HPDE6-E6E7 (cell line): ENCODE data around the gene KRT36.

Experiments used
- DNase-seq: peaks from one replicate; pipeline ENCODE4 v3.0.0; 2011; ENCODE audit warnings: missing footprints; ENCODE audit errors: extremely low spot score

The KRT36 gene

GRCh38 chr17:41489531-41489930 is at the start of gene KRT36:
Gene KRT36 (minus strand): TSS chr17:41489910. CDS start chr17:41489864, 46 bp downstream.
- DNase-seq = no peak

- no peak for DNase-seq
These were observed 49.4 kb upstream of the KRT36 start for GRCh38 chr17:41539071-41539492.

DNA sequence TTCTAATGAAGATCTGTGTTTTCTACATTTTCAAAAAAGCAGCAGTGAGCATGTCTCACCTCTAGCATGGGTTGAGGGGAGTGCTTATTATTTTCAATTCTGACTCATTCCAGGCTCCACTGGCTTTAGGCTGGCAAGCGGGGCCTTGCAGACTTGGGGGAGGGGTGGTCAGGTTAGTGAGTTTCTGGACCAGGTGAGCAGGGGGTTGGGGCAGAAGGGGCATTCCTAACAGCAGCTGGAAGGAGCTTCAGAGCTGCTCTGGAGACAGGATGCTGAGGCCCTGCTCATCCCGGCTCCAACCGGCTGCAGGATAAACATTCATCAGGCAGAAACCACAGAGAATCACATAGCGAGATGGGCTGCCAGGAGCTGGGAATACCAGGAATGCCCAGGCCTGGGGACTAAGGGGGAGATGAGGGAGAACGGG is 48.9 kb upstream of the KRT36 start:
- DNase-seq = no peak

DNA sequence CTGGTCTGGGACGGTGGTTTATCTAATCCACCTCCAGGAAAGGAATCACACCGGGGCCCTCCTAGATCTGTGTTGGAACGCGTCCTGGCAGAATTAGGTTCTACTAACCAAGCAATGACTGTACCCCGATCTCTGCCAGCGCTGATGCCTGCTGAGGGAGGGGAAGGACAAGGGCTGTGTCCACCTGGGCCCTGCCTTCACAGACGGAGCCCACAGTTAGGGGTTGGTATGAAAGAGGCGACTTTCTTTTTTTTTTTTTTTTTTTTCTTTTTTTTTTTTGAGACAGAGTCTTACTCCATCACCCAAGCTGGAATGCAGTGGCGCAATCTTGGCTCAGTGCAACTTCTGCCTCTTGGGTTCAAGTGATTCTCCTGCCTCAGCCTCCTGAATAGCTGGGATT is 48.3 kb upstream of the KRT36 start:
- DNase-seq = no peak

DNA sequence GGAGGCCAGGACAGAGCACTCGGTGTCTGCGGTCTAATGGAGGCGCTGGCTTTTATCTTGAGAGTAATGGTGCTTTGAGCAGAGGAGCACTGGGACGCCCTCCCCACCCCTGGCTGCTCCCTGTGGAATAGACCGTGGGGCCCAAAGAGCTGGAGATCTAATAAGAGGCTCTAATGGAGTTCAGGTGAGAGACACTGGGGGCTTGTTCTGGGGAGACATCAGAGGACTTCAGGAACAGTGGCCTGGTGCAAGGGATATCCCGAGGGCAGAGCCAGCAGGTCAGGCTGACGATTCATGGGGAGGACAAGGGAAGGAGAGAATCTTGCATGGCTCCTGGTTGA is 47.9 kb upstream of the KRT36 start:
- no peak for DNase-seq

GRCh38 chr17:41536741-41537613 is 47.3 kb upstream of the KRT36 start:
- DNase-seq = no peak

DNA sequence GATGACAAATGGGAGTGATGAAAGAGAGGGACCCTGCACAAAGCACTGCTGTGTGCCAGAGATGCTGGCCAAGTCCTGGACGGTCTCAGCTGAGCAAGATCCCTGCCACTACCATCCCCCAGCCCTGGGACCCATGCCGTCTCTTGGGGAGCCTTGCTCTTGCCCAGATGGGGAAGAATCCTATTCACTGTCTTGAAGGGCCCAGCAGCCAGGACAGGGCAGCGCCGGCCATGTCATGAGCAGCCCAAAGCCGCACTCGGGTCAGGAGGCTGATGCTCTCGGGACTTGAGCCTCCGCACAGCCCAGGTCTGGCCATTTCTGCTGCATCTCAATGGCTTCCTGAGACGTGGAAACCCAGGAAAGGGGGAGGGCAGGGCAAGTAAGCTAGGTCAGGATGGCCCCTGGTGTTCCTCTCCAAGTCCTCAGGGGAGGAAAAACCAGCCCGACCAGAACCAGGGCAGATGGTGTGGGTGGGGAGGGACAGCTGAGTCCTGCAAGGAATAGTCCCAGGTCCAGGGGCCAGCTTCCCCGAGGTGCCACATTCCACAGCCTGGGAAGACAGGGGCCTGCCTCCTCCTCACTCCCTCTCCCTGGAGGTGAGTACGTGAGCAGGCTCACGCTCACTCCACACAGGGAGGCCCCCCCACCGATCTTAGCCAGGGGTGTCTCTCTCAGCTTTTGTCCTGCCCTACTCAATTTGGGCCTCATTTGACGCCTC is 46.2 kb upstream of the KRT36 start:
- no peak for DNase-seq

DNA sequence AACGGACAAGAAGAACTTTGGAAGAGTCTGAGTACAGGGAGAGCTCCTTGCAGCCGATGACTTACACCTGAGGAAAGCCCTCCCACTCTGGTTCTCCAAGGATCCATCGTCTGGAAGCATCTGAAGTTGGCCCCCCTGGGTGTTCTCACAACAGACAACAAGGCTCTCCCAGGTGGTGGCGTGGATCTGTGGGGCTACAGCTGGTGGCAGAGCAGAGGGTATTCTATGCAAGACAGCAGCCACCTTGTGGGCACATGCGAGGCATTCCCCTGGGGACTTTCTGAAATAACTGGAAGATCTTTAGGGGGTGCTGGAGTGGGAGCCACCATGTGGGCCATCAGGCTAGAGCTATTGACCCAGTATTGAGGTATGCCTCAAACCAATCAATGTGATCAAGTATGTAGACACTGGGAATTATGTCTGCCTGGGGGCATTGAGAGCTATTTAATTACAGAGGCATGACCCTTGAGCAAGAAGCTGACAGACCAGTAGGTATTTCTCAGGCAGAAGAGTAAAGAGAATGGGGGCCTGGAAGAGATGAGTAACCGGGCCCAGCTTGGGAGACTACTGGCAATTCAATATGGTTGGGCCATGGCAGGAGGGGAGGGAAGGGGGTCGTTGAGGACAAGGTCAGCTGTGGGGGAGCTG is 45.3 kb upstream of the KRT36 start:
- DNase-seq = no peak

DNA sequence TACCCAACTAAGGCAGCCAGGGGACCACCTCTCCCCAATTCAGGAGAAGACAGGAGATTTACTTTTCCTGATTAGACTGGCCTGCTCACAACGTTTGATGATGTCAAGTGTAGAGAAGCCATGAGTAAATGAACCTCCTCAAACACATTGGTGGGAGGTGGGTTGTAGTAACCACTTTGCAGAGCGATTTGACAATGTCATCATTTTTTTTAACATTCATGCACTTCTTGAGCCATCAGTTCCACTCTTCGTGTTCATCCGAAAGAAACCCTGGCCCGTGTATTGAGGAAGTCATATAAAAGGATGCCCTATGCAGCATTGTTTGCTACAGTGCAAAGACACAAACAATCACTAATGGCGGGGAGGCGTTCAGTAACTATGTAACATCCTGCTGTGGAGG is 43.9 kb upstream of the KRT36 start:
- DNase-seq = no peak

DNA sequence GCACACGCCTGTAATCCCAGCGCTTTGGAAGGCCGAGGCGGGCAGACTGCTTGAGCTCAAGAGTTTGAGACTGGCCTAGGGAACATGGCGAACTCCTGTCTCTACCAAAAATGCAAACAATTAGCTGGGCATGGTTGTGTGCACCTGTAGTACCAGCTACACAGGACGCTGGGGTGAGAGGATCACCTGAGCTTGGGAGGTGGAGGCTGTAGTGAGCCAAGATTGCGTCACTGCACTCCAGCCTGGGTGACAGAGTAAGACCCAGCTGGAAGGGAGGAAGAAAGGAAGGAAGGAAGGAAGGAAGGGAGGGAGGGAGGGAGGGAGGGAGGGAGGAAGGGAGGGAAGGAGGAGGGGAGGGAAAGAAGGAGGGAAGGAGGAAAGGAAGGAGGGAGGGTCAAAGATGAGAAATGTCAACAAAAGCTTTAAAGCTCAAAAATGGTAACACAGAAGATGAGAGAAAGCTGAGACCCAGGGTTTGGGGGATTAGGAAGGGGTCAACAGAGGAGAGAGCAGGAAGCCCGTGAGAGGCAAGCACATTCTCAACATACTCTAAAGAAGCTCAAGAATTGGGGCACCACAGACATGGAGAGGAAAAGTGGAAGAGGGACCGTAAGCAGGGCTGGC is 43.3 kb upstream of the KRT36 start:
- DNase-seq = no peak

DNA sequence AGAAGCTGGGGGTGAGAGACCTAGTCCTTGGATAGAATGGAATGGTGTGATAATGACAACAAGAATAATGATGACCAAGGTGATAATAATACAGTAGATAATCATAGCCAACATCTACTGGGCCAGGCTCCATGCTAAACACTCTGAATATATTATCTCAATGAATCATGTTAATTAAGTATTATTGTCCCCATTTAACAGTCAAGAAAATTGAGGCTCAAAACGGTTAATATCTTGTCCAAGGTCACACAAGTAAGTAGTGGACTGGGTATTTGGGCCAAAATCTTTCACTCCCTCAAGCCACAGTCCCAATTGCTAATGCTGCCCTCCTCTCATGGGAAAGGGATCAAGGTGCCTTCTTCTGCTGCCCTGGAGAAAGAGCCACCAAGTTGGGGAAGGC is 42.3 kb upstream of the KRT36 start:
- DNase-seq = no peak

DNA sequence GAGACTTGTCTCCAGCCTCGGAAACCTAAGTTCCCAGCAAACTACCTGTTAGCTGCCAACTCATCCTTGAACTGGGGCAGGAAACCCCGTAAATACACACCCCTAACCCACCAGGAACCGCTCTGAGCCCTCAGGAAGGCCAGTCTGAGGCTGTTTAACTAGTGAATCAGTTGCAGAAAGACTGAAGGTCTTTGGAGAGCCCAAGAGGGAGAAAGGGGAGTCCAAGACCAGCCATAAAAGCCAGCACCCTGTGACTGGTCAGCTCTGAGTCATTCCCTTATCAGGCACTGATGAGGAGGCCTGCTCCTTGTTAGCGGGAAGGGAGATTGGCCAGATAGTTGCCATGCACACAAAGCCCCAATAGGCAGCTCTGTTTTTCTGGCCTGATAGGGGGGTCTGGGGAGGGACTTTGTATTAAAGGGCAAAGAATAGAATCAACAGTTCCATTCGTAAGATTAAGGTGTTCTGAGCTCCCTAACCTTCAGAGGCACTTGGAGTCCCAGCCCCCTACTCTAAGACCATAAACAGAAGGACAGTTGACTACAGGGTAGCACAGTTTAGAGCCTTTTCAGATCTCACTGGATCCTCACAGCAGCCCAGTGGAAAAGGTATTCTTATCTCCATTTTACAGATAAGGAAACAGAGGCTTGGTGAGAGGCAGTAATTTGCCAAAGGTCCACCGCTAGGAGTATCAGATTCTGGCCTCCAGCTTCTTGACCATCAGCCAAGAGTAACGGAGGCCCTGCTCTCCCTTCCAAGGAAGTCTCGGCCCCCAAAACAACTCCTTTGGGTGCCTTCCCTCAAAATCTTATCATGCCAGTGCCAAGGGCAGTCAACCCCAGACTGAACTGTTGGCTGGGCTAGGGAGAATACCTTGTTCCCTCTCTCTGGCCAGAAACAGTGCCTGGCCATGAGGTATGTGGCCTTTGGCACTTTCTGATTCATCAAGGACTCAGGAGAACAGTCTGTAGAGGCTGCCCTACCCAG is 40.6 kb upstream of the KRT36 start:
- no peak for DNase-seq

DNA sequence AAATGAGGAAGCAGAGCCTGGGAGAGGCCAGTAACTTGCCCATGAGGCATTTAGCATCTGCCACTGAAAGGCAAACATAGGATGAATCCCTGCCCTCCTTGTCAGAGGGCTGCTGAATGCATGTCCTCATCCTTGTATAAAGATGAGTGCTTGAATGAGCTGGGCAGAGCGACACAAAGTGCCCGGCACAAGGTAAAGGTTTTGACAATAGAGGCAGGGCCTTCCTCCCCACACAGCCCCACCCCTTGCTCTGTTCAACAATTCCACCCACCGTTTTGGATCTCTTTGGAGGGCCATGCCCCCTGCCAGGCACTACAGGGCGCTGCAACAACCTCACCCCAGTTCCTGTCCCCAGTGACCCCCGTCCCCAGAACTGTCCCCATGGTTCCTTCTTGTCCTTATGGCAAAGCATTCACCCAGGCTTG is 39.8 kb upstream of the KRT36 start:
- DNase-seq = no peak

DNA sequence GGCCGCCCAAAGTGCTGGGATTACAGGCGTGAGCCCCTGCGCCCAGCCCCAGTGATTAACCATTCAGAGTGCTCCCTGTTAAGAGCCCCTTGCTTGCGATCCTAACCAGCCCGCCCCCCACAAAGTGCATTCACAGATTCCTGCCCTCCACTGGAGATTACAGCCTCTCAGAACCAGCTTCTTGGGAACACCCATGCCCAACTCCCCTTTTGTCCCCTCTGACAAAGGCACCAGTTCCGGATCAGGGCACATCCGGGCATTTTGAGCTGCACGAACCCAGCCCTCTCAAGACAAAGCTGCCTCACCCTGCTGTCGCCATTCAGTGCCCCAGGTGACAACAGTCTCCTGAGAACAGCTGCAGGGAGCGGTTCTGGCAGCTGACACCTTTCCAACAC is 39.2 kb upstream of the KRT36 start:
- no peak for DNase-seq

DNA sequence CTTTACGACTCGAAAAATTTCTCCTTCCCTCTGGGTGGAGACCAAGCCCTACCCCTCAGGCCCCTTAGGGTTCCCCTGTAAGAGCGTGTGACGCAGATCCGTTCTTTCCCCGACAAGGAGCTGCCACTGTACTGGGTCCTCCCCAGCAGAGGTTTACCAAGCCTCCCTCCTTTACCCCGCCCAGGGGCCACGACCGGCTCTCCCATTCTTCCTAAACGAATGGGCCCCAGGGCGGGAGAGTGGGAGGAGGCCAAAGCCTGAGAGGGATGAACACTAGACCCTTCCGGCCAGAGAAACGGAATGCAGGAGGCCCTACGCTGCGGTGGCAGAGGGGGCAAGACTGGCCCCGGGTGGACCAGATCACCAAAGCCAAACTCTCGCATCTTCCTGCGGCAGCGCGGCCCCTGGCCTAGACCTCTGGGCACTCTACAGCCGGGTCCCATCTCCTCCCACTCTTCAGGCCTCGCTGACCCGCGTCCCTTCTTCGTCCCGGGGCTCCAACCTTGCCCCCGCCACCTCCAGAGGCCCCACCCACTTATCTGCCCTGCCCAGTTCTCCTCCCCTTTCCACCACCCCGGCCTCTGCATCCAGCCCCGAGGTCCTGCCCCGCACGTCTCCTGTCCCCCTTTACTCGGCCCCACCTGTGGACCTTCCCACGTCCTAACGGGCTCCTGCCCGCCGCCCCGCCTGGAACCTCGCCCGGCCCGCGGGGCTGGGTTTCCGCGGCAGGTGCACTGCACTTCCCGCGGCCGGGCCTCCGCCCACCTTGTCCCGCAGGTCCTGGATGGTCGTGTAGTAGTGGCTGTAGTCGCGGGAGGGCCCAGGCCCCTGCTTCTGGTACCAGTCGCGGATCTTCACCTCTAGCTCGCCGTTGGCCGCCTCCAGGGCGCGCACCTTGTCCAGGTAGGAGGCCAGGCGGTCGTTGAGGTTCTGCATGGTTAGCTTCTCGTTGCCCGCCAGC is 37.6 kb upstream of the KRT36 start:
- no peak for DNase-seq

GRCh38 chr17:41524261-41524660 is 34.6 kb upstream of the KRT36 start:
- no peak for DNase-seq

GRCh38 chr17:41523787-41524186 is 34.1 kb upstream of the KRT36 start:
- DNase-seq = no peak

DNA sequence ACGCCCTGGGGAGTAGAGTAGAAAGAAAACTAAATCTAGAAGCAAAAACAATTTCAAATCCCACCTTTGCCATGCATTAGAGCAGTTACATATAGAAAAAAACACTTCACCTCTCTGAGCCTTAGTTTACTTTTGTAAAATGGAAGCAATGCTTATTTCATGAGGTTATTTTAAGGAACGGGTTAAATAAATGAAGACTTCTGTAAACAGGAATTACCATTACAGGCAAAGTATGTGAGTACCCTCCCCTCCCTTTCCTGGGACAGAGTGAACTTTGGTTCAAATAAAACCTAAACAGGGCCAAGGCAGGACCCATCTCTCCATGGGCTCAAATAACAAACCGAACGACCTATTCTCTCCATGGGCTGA is 33.5 kb upstream of the KRT36 start:
- DNase-seq = no peak

- no peak for DNase-seq
These were observed 32.9 kb upstream of the KRT36 start for GRCh38 chr17:41522301-41523224.
